H9 (cell line): ENCODE measurements around the gene PRR16. TPM values are rescaled to one million over a fixed set of nuclear protein-coding genes. Genes with fewer than 3 reads are reported as not detected.

Experiments
- DNase-seq: peaks from one replicate; pipeline ENCODE4 v3.0.0-alpha.2; 2017
- H2AFZ ChIP-seq: one replicate; pipeline ENCODE4 v1.6.1; 2013; ENCODE audit warnings: mild to moderate bottlenecking, low read length, control low read depth, moderate library complexity
- H2AK5ac ChIP-seq: 2 replicates; pipeline ENCODE4 v1.6.1; 2013; ENCODE audit warnings: low read length, control low read depth, mixed read lengths; ENCODE audit not compliant: insufficient read length
- H2BK120ac ChIP-seq: one replicate; pipeline ENCODE4 v1.6.1; 2013; ENCODE audit warnings: low read depth, mild to moderate bottlenecking, low read length, control low read depth, inconsistent platforms; ENCODE audit not compliant: poor library complexity, severe bottlenecking
- H2BK12ac ChIP-seq: 2 replicates; pipeline ENCODE4 v1.6.1; 2013; ENCODE audit warnings: low read length, control low read depth, mixed read lengths, low read depth; ENCODE audit not compliant: insufficient read length
- H2BK15ac ChIP-seq: 2 replicates; pipeline ENCODE4 v1.6.1; 2013; ENCODE audit warnings: low read depth, low read length, control low read depth
- H2BK20ac ChIP-seq: one replicate; pipeline ENCODE4 v1.6.1; 2013; ENCODE audit warnings: low read depth, mild to moderate bottlenecking, low read length, control low read depth, inconsistent platforms; ENCODE audit not compliant: poor library complexity, severe bottlenecking
- H2BK5ac ChIP-seq: 2 replicates; pipeline ENCODE4 v1.6.1; 2013; ENCODE audit warnings: low read length, control low read depth, mixed read lengths; ENCODE audit not compliant: insufficient read length
- H3K14ac ChIP-seq: 2 replicates; pipeline ENCODE4 v1.6.1; 2013; ENCODE audit warnings: low read length, control low read depth; ENCODE audit not compliant: insufficient read depth
- H3K18ac ChIP-seq: 2 replicates; pipeline ENCODE4 v1.6.1; 2013; ENCODE audit warnings: low read depth, mild to moderate bottlenecking, mixed read lengths, low read length, control low read depth; ENCODE audit not compliant: insufficient read length
- H3K23ac ChIP-seq: 2 replicates; pipeline ENCODE4 v1.6.1; 2013; ENCODE audit warnings: low read length, control low read depth, mixed read lengths, low read depth; ENCODE audit not compliant: insufficient read length
- H3K23me2 ChIP-seq: 2 replicates; pipeline ENCODE4 v1.6.1; 2013; ENCODE audit warnings: low read depth, mild to moderate bottlenecking, mixed read lengths, low read length, control low read depth; ENCODE audit not compliant: insufficient read length, poor library complexity, severe bottlenecking
- H3K27ac ChIP-seq: 2 replicates; pipeline ENCODE4 v1.5.1; 2013; ENCODE audit warnings: low read length, control low read depth, mixed read lengths, low read depth; ENCODE audit not compliant: insufficient read length
- H3K27me3 ChIP-seq: 2 replicates; pipeline ENCODE4 v1.6.1; 2013; ENCODE audit warnings: low read length, control low read depth, inconsistent platforms; ENCODE audit not compliant: insufficient read depth
- H3K4ac ChIP-seq: 2 replicates; pipeline ENCODE4 v1.6.1; 2013; ENCODE audit warnings: low read depth, mild to moderate bottlenecking, control low read depth, inconsistent platforms, low read length, moderate library complexity
- H3K4me1 ChIP-seq: 2 replicates; pipeline ENCODE4 v1.6.1; 2013; ENCODE audit warnings: low read length, control low read depth, inconsistent platforms; ENCODE audit not compliant: insufficient read depth
- H3K4me2 ChIP-seq: 2 replicates; pipeline ENCODE4 v1.6.1; 2013; ENCODE audit warnings: low read length, control low read depth, mixed read lengths; ENCODE audit not compliant: insufficient read length, insufficient read depth
- H3K56ac ChIP-seq: 2 replicates; pipeline ENCODE4 v1.6.1; 2013; ENCODE audit warnings: low read depth, mild to moderate bottlenecking, mixed read lengths, low read length, control low read depth; ENCODE audit not compliant: insufficient read length
- H3K79me1 ChIP-seq: 2 replicates; pipeline ENCODE4 v1.6.1; 2013; ENCODE audit warnings: low read depth, mild to moderate bottlenecking, moderate library complexity, low read length, control low read depth, inconsistent platforms; ENCODE audit not compliant: insufficient read depth, poor library complexity, severe bottlenecking
- H3K79me2 ChIP-seq: 2 replicates; pipeline ENCODE4 v1.6.1; 2013; ENCODE audit warnings: low read length, control low read depth, inconsistent platforms; ENCODE audit not compliant: insufficient read depth
- H3K9ac ChIP-seq: 2 replicates; pipeline ENCODE4 v1.6.1; 2013; ENCODE audit warnings: low read length, control low read depth, mixed read lengths; ENCODE audit not compliant: insufficient read length; ENCODE audit errors: extremely low read depth
- H3K9me3 ChIP-seq: one replicate; pipeline ENCODE4 v1.6.1; 2013; ENCODE audit warnings: low read depth, low read length, inconsistent platforms; ENCODE audit not compliant: control insufficient read depth
- H3T11ph ChIP-seq: one replicate; pipeline ENCODE4 v1.6.1; 2013; ENCODE audit warnings: mild to moderate bottlenecking, low read length, control low read depth, inconsistent platforms
- H4K20me1 ChIP-seq: one replicate; pipeline ENCODE4 v1.6.1; 2013; ENCODE audit not compliant: control insufficient read depth, insufficient read length, insufficient read depth
- H4K5ac ChIP-seq: 2 replicates; pipeline ENCODE4 v1.6.1; 2013; ENCODE audit warnings: low read depth, mild to moderate bottlenecking, mixed read lengths, low read length, control low read depth; ENCODE audit not compliant: insufficient read length
- H4K8ac ChIP-seq: replicated peaks from 2 replicates; pipeline ENCODE4 v1.6.1; 2013; ENCODE audit warnings: low read length, control low read depth, mixed read lengths, low read depth; ENCODE audit not compliant: insufficient read length
- H4K91ac ChIP-seq: 2 replicates; pipeline ENCODE4 v1.6.1; 2013; ENCODE audit warnings: low read depth, mild to moderate bottlenecking, moderate library complexity, mixed read lengths, low read length, control low read depth; ENCODE audit not compliant: insufficient read length
- H3K27ac Mint-ChIP-seq, 3 experiments: 2 replicates in 2 of 3; 3 replicates in 1 of 3; pipeline ENCODE4 v1.8.0; 2020 to 2021; ENCODE audit warnings: mixed read lengths in 3 of 3, mild to moderate bottlenecking in 1 of 3, moderate library complexity in 1 of 3
- H3K27me3 Mint-ChIP-seq: 2 replicates; pipeline ENCODE4 v1.8.0; 2021; ENCODE audit warnings: low read depth, mild to moderate bottlenecking, moderate library complexity, mixed read lengths
- H3K36me3 Mint-ChIP-seq, 3 experiments: 2 replicates in 2 of 3; 3 replicates in 1 of 3; pipeline ENCODE4 v1.8.0; 2020 to 2021; ENCODE audit warnings: low read depth in 3 of 3, mixed read lengths in 3 of 3; ENCODE audit not compliant: insufficient read depth in 1 of 3
- H3K4me1 Mint-ChIP-seq, 2 experiments: 2 replicates each; pipeline ENCODE4 v1.8.0; 2020; ENCODE audit warnings: mixed read lengths in 2 of 2
- H3K4me3 Mint-ChIP-seq, 2 experiments: 2 replicates in 1 of 2; 3 replicates in 1 of 2; pipeline ENCODE4 v1.8.0; 2020 to 2021; ENCODE audit warnings: mild to moderate bottlenecking in 2 of 2, mixed read lengths in 2 of 2, moderate library complexity in 1 of 2
- H3K9me3 Mint-ChIP-seq, 2 experiments: 2 replicates in 1 of 2; 3 replicates in 1 of 2; pipeline ENCODE4 v1.8.0; 2020; ENCODE audit warnings: mild to moderate bottlenecking in 2 of 2, mixed read lengths in 2 of 2, moderate library complexity in 1 of 2
- total RNA-seq: library from RNA; stranded (reverse); gene quantifications from 2 replicates; pipeline ENCODE4 v1.2.1, GENCODE V29; 2021
- TF ChIP-seq, protein P1 (sequence below): fragments of 200-600 bp; sonication (generic); conservative IDR thresholded peaks from 3 replicates; pipeline ENCODE4 v1.8.0; 2021; ENCODE audit warnings: antibody characterized with exemption, mild to moderate bottlenecking

PRR16 gene
- total RNA-seq, 1 experiment from 2014 or later: 0.13 TPM

DNA sequence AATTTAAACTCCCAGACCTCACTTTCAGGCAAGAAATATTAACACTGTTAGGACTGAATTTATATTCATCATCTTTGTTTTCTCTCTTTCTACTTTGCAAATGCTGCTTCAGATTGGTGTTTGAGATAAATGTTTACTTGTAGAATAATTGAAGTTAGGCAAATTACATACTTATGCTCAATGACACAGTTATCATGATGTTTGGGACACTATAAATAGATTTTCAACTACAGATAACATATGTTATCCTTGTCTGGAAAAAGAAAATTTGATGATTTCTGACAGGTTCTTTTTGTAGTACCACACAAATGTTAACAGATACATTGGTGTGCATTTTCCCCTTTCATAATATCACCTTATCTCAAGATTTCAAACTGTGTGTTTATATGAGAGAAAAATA is 7.9 kb downstream of the PRR16 start:
- Histone ChIP-seq H2BK12ac (no peak overlapping the region), H4K91ac (no peak overlapping the region), H3K23me2 (no peaks in the 10 kb centered on the region), H3K56ac (no peak overlapping the region), H2AK5ac (no peak overlapping the region), H4K8ac (no peak overlapping the region), H3K9ac (no peak overlapping the region), H3K4me2 (no peak overlapping the region), H2BK5ac (no peak overlapping the region), H3K4me1 (no peaks in the 10 kb centered on the region), H3K9me3 (no peaks in the 10 kb centered on the region), H3K79me2 (no peaks in the 10 kb centered on the region), H3K14ac (no peak overlapping the region), H2BK120ac (no peak overlapping the region), H4K5ac (no peak overlapping the region), H4K20me1 (no peaks in the 10 kb centered on the region), H2AFZ (no peak overlapping the region), H3K27ac (no peak overlapping the region), H3K4ac (no peak overlapping the region), H3T11ph (no peak overlapping the region), H2BK15ac (no peak overlapping the region), H3K79me1 (no peaks in the 10 kb centered on the region), H3K27me3 (no peaks in the 10 kb centered on the region), H3K18ac (no peak overlapping the region), H2BK20ac (no peak overlapping the region), H3K23ac (no peak overlapping the region)
- Mint-ChIP-seq H3K36me3 (no peaks in the 10 kb centered on the region), H3K4me1 (no peaks in the 10 kb centered on the region), H3K9me3 (no peaks in the 10 kb centered on the region), H3K27ac (no peak overlapping the region), H3K27me3 (peaks cover 4% of the 10 kb centered on the region), H3K4me3 (no peak overlapping the region)
- DNase-seq: no peak
- TF ChIP-seq, protein P1, sequence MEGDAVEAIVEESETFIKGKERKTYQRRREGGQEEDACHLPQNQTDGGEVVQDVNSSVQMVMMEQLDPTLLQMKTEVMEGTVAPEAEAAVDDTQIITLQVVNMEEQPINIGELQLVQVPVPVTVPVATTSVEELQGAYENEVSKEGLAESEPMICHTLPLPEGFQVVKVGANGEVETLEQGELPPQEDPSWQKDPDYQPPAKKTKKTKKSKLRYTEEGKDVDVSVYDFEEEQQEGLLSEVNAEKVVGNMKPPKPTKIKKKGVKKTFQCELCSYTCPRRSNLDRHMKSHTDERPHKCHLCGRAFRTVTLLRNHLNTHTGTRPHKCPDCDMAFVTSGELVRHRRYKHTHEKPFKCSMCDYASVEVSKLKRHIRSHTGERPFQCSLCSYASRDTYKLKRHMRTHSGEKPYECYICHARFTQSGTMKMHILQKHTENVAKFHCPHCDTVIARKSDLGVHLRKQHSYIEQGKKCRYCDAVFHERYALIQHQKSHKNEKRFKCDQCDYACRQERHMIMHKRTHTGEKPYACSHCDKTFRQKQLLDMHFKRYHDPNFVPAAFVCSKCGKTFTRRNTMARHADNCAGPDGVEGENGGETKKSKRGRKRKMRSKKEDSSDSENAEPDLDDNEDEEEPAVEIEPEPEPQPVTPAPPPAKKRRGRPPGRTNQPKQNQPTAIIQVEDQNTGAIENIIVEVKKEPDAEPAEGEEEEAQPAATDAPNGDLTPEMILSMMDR: no peak
